HG03354 (cell line): ENCODE results near the gene CECR2.
"Not testable (repeated sequence)": the region's sequence is repeated elsewhere in the genome, so short reads cannot be mapped to it uniquely, and the experiment has no call there.

Experiments
- ATAC-seq: cut with Tn5 transposase; IDR thresholded peaks from one replicate; pipeline ENCODE4 v1.9.1; 2021; ENCODE audit warnings: mild to moderate bottlenecking; ENCODE audit not compliant: unreplicated experiment, poor library complexity, severe bottlenecking

The CECR2 gene

GRCh38 chr22:17549655-17550054 is 180.4 kb downstream of the CECR2 start:
- ATAC-seq = no peak

- no peak for ATAC-seq
Measured at GRCh38 chr22:17552737-17553136, 183.5 kb downstream of the CECR2 start.

GRCh38 chr22:17554814-17555213 is 185.6 kb downstream of the CECR2 start:
- no peak for ATAC-seq

GRCh38 chr22:17559188-17559587 is 189.9 kb downstream of the CECR2 start:
- no peak for ATAC-seq

- ATAC-seq = no peak
Measured at GRCh38 chr22:17562906-17563870, 193.9 kb downstream of the CECR2 start, which contains the start of gene SLC25A18. TSS of gene SLC25A18 (plus strand) at chr22:17563498. CDS start at chr22:17579945, 16,447 bp downstream.

- ATAC-seq = no peak
Measured at GRCh38 chr22:17563936-17564391, 194.7 kb downstream of the CECR2 start.

- not testable (repeated sequence) for ATAC-seq
Measured at GRCh38 chr22:17566016-17566687, 196.9 kb downstream of the CECR2 start.

- no peak for ATAC-seq
Measured at GRCh38 chr22:17566776-17567175, 197.5 kb downstream of the CECR2 start.

GRCh38 chr22:17569971-17570511 is 200.8 kb downstream of the CECR2 start:
- no peak for ATAC-seq

GRCh38 chr22:17570851-17571631 is 201.8 kb downstream of the CECR2 start:
- no peak for ATAC-seq

- no peak for ATAC-seq
Measured at GRCh38 chr22:17575151-17575550, 205.9 kb downstream of the CECR2 start.

GRCh38 chr22:17575681-17576080 is 206.4 kb downstream of the CECR2 start:
- no peak for ATAC-seq

- ATAC-seq = no peak
Measured at GRCh38 chr22:17576470-17576869, 207.2 kb downstream of the CECR2 start.

- ATAC-seq = no peak
Measured at GRCh38 chr22:17578136-17578754, 209.0 kb downstream of the CECR2 start.

GRCh38 chr22:17579535-17579981 is 210.3 kb downstream of the CECR2 start:
- ATAC-seq = no peak

GRCh38 chr22:17580441-17581031 is 211.3 kb downstream of the CECR2 start:
- ATAC-seq = no peak

GRCh38 chr22:17581056-17581455 is 211.8 kb downstream of the CECR2 start:
- no peak for ATAC-seq

- ATAC-seq = no peak
Measured at GRCh38 chr22:17581631-17582030, 212.4 kb downstream of the CECR2 start.

- no peak for ATAC-seq
Measured at GRCh38 chr22:17583151-17583550, 213.9 kb downstream of the CECR2 start.
